GM18907 (cell line): ENCODE measurements around the gene NCR1.
A peak's percentile ranks its signal among the peaks of the same experiment; 100 is the strongest.
"Not testable (repeated sequence)": the region's sequence is repeated elsewhere in the genome, so short reads cannot be mapped to it uniquely, and the experiment has no call there.

Source experiments
- ATAC-seq: cut with Tn5 transposase; IDR thresholded peaks from one replicate; pipeline ENCODE4 v1.9.1; 2021; ENCODE audit warnings: mild to moderate bottlenecking, moderate library complexity; ENCODE audit not compliant: unreplicated experiment

NCR1 gene

DNA sequence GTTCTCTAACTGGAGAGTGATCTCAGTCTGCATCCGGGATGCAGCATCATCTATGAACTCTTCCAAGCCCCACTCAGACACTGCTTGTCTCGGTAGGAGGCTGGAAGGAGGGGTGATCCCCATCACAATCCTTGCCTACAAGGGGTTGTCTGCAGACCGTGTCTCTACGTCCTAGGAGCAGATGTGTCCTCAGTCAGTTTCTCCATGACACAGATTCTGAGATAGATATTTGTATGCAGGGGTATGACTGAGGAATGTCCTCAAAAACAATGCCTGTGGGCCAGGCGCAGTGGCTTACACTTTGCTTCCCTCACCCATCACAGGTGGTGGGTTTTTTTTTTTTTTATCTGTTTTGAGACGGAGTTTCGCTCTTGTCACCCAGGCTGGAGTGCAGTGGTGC is 871 bp downstream of the NCR1 start:
- ATAC-seq, result no peak

- not testable (repeated sequence) for ATAC-seq
Observed at GRCh38 chr19:54907899-54908298, 2.0 kb downstream of the NCR1 start.

- ATAC-seq, result no peak
Observed at GRCh38 chr19:54916822-54917221, 10.9 kb downstream of the NCR1 start.

DNA sequence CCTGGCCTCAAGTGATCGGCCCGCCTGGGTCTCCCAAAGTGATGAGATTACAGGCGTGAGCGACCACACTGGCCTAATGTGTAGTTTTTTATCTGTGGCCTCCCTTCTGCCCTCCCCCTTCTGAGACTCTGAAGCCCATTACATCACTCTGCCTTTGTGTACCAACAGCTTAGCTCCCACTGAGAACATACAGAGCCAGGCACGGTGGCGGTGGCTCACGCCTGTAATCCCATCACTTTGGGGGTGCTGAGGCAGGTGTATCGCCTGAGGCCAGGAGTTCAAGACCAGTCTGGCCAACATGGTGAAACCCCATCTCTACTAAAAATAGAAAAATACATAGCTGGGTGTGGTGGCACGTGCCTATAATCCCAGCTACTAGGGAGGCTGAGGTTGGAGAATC is 12.6 kb downstream of the NCR1 start:
- no peak for ATAC-seq

- not testable (repeated sequence) for ATAC-seq
Observed at GRCh38 chr19:54919646-54920563, 14.0 kb downstream of the NCR1 start.

DNA sequence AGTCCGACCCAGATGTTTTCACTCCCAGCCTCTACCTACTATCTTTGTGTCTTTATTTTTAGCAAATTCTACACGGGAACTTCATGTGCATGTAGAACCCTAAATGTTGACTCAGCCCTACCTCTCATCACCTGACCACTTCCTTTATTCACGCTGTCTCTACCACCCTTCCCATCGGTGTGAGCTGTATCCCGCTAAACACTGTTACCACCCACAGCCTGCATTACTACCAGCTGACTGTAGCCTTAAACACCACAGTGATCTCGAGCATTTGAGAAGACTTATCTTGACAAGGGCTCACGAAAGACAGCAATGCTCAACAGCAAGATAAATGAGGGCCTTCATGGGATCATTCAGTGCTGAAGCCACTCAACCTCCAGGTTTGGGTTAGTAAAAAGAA is 15.1 kb downstream of the NCR1 start:
- ATAC-seq, result no peak

GRCh38 chr19:54923276-54923675 is 17.3 kb downstream of the NCR1 start:
- ATAC-seq, result no peak

GRCh38 chr19:54928299-54928698 is 22.4 kb downstream of the NCR1 start:
- no peak for ATAC-seq

DNA sequence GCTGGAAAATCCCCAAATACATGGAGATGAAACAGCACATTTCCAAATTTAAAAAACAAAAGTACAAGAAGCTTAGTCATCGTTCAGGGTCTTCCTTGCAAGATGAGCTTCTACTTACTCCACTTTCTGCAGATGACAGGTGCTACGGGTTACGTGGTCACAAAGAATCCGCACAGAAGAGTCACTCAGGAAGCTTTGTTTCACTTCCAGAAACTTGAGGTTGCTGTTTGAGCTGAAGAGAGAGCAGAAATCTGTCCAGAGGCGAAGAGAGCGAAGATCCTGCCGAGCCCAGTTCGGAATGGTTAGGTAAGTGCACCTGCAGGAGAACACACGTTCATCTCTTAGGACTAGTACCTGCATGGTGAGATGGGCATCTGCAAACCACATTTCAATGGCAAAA is 32.0 kb downstream of the NCR1 start:
- ATAC-seq, result peak; percentile 76

GRCh38 chr19:54938906-54939305 is 33.0 kb downstream of the NCR1 start:
- no peak for ATAC-seq

- not testable (repeated sequence) for ATAC-seq
Observed at GRCh38 chr19:54939538-54939937, 33.6 kb downstream of the NCR1 start.

DNA sequence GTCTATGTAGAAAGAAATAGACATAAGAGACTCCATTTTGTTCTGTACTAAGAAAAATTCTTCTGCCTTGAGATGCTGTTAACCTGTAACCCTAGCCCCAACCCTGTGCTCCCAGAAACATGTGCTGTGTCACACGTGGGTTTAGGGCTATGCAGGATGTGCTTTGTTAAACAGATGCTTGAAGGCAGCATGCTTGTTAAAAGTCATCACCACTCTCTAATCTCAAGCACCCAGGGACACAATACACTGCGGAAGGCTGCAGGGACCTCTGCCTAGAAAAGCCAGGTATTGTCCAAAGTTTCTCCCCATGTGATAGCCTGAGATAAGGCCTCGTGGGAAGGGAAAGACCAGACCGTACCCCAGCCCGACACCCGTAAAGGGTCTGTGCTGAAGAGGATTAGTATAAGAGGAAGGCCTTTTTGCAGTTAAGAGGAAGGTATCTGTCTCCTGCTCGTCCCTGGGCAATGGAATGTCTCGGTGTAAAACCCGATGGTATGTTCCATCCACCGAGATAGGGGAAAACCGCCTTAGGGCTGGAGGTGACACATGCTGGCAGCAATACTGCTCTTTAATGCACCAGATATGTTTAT is 37.9 kb downstream of the NCR1 start:
- ATAC-seq, result not testable (repeated sequence)

DNA sequence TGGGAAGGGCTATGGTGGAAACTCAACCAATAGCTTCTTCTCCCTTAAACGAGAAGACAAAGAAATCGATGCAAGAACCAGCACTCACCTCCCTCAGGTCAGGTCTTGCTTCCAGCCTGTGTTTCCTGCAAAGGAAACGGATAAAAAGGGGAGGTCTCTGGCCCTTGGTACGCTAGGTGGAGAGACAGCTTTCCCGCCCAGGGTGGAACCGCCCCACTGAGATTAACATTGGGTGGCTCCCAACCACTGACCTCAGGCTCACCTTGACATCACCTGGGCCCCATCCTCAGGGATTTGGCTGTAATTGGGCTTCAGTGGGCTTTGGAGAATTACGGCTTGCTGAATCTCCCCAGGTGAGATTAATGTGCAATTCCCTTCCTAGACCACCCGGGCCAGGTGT is 41.4 kb downstream of the NCR1 start, which contains the start of gene NLRP7:
TSS of gene NLRP7 (minus strand) at position 150 of the 400 bp plus-strand sequence.
- ATAC-seq, result no peak

DNA sequence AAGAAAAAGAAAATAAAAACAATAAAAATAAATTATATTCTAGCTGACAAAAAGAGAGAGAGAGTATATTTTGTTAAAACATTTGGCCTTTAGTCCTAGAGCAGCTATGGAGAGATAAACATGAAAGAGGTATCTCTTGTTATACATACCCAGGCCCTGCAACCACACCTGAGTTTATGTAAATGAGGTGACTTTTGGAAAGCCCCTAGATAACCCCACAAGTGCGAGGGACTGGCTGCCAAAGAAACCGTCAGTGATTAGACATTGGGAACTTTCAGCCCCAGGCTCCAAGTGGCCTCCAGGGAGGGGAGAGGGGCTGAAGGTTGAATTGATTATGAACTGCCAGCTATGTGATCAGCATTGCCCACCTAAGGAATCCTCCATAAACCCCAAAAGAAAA is 43.5 kb downstream of the NCR1 start:
- no peak for ATAC-seq

DNA sequence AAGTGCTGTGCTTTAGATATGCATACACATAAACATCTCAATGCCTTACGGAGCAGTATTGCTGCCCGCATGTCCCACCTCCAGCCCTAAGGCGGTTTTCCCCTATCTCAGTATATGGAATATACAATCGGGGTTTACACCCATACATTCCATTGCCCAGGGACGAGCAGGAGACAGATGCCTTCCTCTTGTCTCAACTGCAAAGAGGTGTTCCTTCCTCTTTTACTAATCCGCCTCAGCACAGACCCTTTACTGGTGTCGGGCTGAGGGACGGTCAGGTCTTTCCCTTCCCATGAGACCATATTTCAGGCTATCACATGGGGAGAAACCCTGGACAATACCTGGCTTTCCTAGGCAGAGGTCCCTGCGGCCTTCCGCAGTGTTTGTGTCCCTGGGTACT is 44.6 kb downstream of the NCR1 start:
- ATAC-seq, result not testable (repeated sequence)

GRCh38 chr19:54952591-54953344 is 46.8 kb downstream of the NCR1 start:
- ATAC-seq, result no peak

GRCh38 chr19:54953345-54953713 is 47.4 kb downstream of the NCR1 start:
- not testable (repeated sequence) for ATAC-seq

- no peak for ATAC-seq
Observed at GRCh38 chr19:54955376-54955775, 49.4 kb downstream of the NCR1 start.

DNA sequence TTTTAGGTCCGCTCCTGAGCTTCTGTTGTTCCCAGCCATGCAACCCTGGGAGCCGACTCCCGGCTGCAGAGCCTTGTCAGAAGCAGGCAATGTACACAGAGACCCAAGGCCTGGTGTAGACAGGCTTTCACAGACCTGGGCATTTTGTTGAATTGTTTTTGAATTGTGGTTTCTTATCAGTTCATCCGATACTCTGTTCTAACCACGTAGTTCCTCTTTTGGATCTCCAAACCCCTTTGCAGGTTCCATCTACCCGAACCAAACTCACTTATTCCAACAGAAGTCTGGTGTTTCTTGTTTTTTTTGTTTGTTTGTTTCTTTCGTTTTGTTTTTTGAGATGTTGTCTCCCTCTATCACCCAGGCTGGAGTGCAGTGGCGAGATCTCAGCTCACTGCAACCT is 53.9 kb downstream of the NCR1 start:
- ATAC-seq, result no peak
